HCT116 (cell line): ENCODE results near the gene E2F1. TPM values are rescaled to one million over a fixed set of nuclear protein-coding genes. Genes with fewer than 3 reads are reported as not detected.

Source experiments
- ATAC-seq: fragments of 200-7000 bp; cut with Tn5 transposase; 2 replicates; pipeline ENCODE4 v1.9.1; 2020; ENCODE audit warnings: mild to moderate bottlenecking, moderate library complexity
- BruUV-seq: library from RNA; stranded (reverse); fragments of 400-500 nt; replicated peaks from 2 replicates; lab custom pipeline; 2021; lab: Mats Ljungman, UMichigan
- CTCF ChIA-PET: fragments of 300-600 bp; sonication (Branson Sonifier 250); formaldehyde crosslinking; loops from one replicate; lab custom pipeline; 2021; ENCODE audit warnings: antibody characterized with exemption; lab: Charles Lee
- POLR2A ChIA-PET: fragments of 300-600, 350-600 bp; sonication (Branson Sonifier 250); formaldehyde crosslinking; loops from one replicate; lab custom pipeline; 2021; ENCODE audit warnings: antibody characterized with exemption; lab: Charles Lee
- RAD21 ChIA-PET, 2 experiments: fragments of 300-600 bp; sonication (Branson Sonifier 250); formaldehyde crosslinking; loops; one replicate each; lab custom pipeline; 2023; ENCODE audit warnings: low total read pairs in 2 of 2; ENCODE audit not compliant: uncharacterized antibody in 2 of 2, unreplicated experiment in 2 of 2, low non-redundant PET in 1 of 2; lab: Charles Lee
- DNase-seq: peaks from one replicate; pipeline ENCODE4 v3.0.0-alpha.2; 2010; ENCODE audit warnings: low read depth, low spot score
- H2AFZ ChIP-seq: fragments of 200-600 bp; shearing (Covaris generic), sonication (generic); 2 replicates; pipeline ENCODE4 v1.6.1; 2017; ENCODE audit warnings: low read depth, mixed run types, mixed read lengths, antibody characterized with exemption, low read length; ENCODE audit not compliant: poor library complexity, severe bottlenecking
- H3K27ac ChIP-seq: 2 replicates; pipeline ENCODE4 v1.5.1; 2012; ENCODE audit warnings: low read depth, low read length
- H3K27me3 ChIP-seq: fragments of 200-600 bp; sonication (generic); 2 replicates; pipeline ENCODE4 v1.6.1; 2016; ENCODE audit warnings: mixed run types, low read length, mixed read lengths; ENCODE audit not compliant: insufficient read depth
- H3K36me3 ChIP-seq, 2 experiments: fragments of 200-500 bp in 1 of 2; fragments of 200-600 bp in 1 of 2; sonication (Bioruptor generic) in 1 of 2; sonication (generic) in 1 of 2; 2 replicates each; pipeline versions ENCODE4 v1.5.1 to v1.6.1; 2014 to 2016; ENCODE audit warnings: low read length in 2 of 2, inconsistent platforms in 1 of 2, mixed read lengths in 1 of 2, mixed run types in 1 of 2; ENCODE audit not compliant: insufficient read depth in 2 of 2, control insufficient read depth in 1 of 2
- H3K4me1 ChIP-seq, 2 experiments: fragments of 200-600 bp in 1 of 2; sonication (generic) in 1 of 2; 2 replicates each; pipeline versions ENCODE4 v1.5.1 to v1.6.1; 2012 to 2017; ENCODE audit warnings: low read length in 2 of 2, inconsistent platforms in 1 of 2, mild to moderate bottlenecking in 1 of 2, mixed read lengths in 1 of 2, mixed run types in 1 of 2, moderate library complexity in 1 of 2; ENCODE audit not compliant: insufficient read depth in 2 of 2, control insufficient read depth in 1 of 2
- H3K4me2 ChIP-seq: fragments of 200-600 bp; sonication (generic); 2 replicates; pipeline ENCODE4 v1.6.1; 2017; ENCODE audit warnings: mixed run types, low read length, mixed read lengths
- H3K4me3 ChIP-seq, 2 experiments: fragments of 200-600 bp in 1 of 2; sonication (generic) in 1 of 2; replicated peaks in 1 of 2; 2 replicates each; pipeline ENCODE4 v1.5.1; 2011 to 2016; ENCODE audit warnings: low read length in 2 of 2, control low read depth in 1 of 2, low read depth in 1 of 2, mild to moderate bottlenecking in 1 of 2, mixed read lengths in 1 of 2, mixed run types in 1 of 2
- H3K79me2 ChIP-seq: fragments of 200-600 bp; sonication (generic); 2 replicates; pipeline ENCODE4 v1.6.1; 2017; ENCODE audit warnings: mild to moderate bottlenecking, mixed run types, low read length, moderate library complexity, mixed read lengths; ENCODE audit not compliant: insufficient read depth
- H3K9ac ChIP-seq: fragments of 200-600 bp; sonication (generic); 2 replicates; pipeline ENCODE4 v1.6.1; 2016; ENCODE audit warnings: low read length, mixed read lengths
- H3K9me2 ChIP-seq: fragments of 200-600 bp; sonication (generic), shearing (Covaris generic); 2 replicates; pipeline ENCODE4 v1.6.1; 2017; ENCODE audit warnings: mixed run types, mild to moderate bottlenecking, moderate library complexity; ENCODE audit not compliant: insufficient read depth
- H3K9me3 ChIP-seq, 2 experiments: fragments of 200-500 bp in 1 of 2; fragments of 200-600 bp in 1 of 2; sonication (Bioruptor generic) in 1 of 2; sonication (generic) in 1 of 2; 2 replicates each; pipeline ENCODE4 v1.6.1; 2014 to 2017; ENCODE audit warnings: low read length in 2 of 2, mixed read lengths in 2 of 2, inconsistent platforms in 1 of 2, low read depth in 1 of 2, mild to moderate bottlenecking in 1 of 2, mixed run types in 1 of 2, moderate library complexity in 1 of 2; ENCODE audit not compliant: control insufficient read depth in 1 of 2, insufficient read depth in 1 of 2
- H4K20me1 ChIP-seq: fragments of 200-600 bp; sonication (generic), shearing (Covaris generic); 2 replicates; pipeline ENCODE4 v1.6.1; 2017; ENCODE audit warnings: mixed run types, mild to moderate bottlenecking, moderate library complexity; ENCODE audit not compliant: insufficient read depth
- ATF3 ChIP-seq: IDR thresholded peaks from 2 replicates; pipeline ENCODE4 v1.6.1; 2012
- CBX3 ChIP-seq: IDR thresholded peaks from 2 replicates; pipeline ENCODE4 v1.6.1; 2012; ENCODE audit warnings: low read depth
- CEBPB ChIP-seq: IDR thresholded peaks from 2 replicates; pipeline ENCODE4 v1.6.1; 2012; ENCODE audit warnings: low read depth
- EGR1 ChIP-seq: IDR thresholded peaks from 2 replicates; pipeline ENCODE4 v1.6.1; 2012; ENCODE audit warnings: low read depth
- ELF1 ChIP-seq: IDR thresholded peaks from 2 replicates; pipeline ENCODE4 v1.6.1; 2012; ENCODE audit warnings: low read depth, borderline replicate concordance
- EZH2 ChIP-seq: fragments of 200-600 bp; sonication (generic); IDR thresholded peaks from 2 replicates; pipeline ENCODE4 v1.6.1; 2017; ENCODE audit warnings: antibody characterized with exemption, mixed run types
- EZH2phosphoT487 ChIP-seq: fragments of 200-600 bp; IDR thresholded peaks from 2 replicates; pipeline ENCODE4 v1.6.1; 2018; ENCODE audit warnings: antibody characterized with exemption, borderline replicate concordance
- JUND ChIP-seq: IDR thresholded peaks from 2 replicates; pipeline ENCODE4 v1.6.1; 2012
- MAX ChIP-seq: IDR thresholded peaks from 2 replicates; pipeline ENCODE4 v1.6.1; 2012
- POLR2A ChIP-seq: IDR thresholded peaks from 2 replicates; pipeline ENCODE4 v1.7.0; 2011; ENCODE audit warnings: borderline replicate concordance; ENCODE audit not compliant: insufficient read depth, insufficient read length; ENCODE audit errors: extremely low read depth
- RAD21 ChIP-seq: IDR thresholded peaks from 2 replicates; pipeline ENCODE4 v1.6.1; 2012; ENCODE audit warnings: low read depth, mild to moderate bottlenecking
- REST ChIP-seq: IDR thresholded peaks from 2 replicates; pipeline ENCODE4 v1.6.1; 2012; ENCODE audit warnings: low read depth
- SIN3A ChIP-seq: IDR thresholded peaks from 2 replicates; pipeline ENCODE4 v1.6.1; 2012; ENCODE audit warnings: low read depth
- YY1 ChIP-seq: IDR thresholded peaks from 2 replicates; pipeline ENCODE4 v1.6.1; 2011; ENCODE audit warnings: low read length, low read depth, moderate library complexity, mild to moderate bottlenecking; ENCODE audit not compliant: insufficient replicate concordance; ENCODE audit errors: extremely low read depth
- ZBTB33 ChIP-seq: IDR thresholded peaks from 2 replicates; pipeline ENCODE4 v1.6.1; 2011; ENCODE audit warnings: mild to moderate bottlenecking, low read length, moderate library complexity; ENCODE audit not compliant: insufficient replicate concordance; ENCODE audit errors: extremely low read depth
- ZNF274 ChIP-seq: fragments of 200-500 bp; sonication (Bioruptor generic); IDR thresholded peaks from 2 replicates; pipeline ENCODE4 v1.6.1; 2014; ENCODE audit warnings: mild to moderate bottlenecking, low read depth, low read length, inconsistent platforms
- intact Hi-C: fragments of 100-400 bp; cut with micrococcal nuclease; formaldehyde crosslinking; loops from 2 replicates; pipeline ENCODE4 v1.10.0; 2022
- total RNA-seq: library from RNA; stranded (reverse); gene quantifications from one replicate; pipeline ENCODE4 v1.2.1, GENCODE V29; 2021; ENCODE audit not compliant: unreplicated experiment

Gene E2F1
- total RNA-seq, 1 experiment from 2014 or later: 30.9 TPM

- ATAC-seq: no peak
- H3K9me2 ChIP-seq: no peaks in the 10 kb centered on the region
- H3K9ac ChIP-seq: no peak overlapping the region
- no peak for DNase-seq
- ChIA-PET POLR2A (no interaction called here), CTCF (no interaction called here), RAD21 (no interaction called here)
- H3K4me1 ChIP-seq: peaks cover 0 to 21% of the 10 kb centered on the region in 2 experiments; a peak in 2 of 4 replicates
- no peak overlapping the region for H3K27ac ChIP-seq
- H2AFZ ChIP-seq: no peak overlapping the region
- no peak overlapping the region for H3K4me2 ChIP-seq
- H4K20me1 ChIP-seq: no peaks in the 10 kb centered on the region
- H3K36me3 ChIP-seq: peaks cover 0 to 3% of the 10 kb centered on the region in 2 experiments; a peak in 1 of 4 replicates
- intact Hi-C loops: loop anchor here (10.0 kb wide), 1 partner anchor 466 kb away; no protein-coding TSS in a partner anchor
- BruUV-seq: no TSS peak
- H3K4me3 ChIP-seq: no peak overlapping the region
- H3K79me2 ChIP-seq: peaks cover 6% of the 10 kb centered on the region; the same call in 1 of the 2 replicates
- H3K27me3 ChIP-seq: no peaks in the 10 kb centered on the region
- no peak for TF ChIP-seq EZH2phosphoT487
- no peak for TF ChIP-seq ATF3
- TF ChIP-seq POLR2A: no peak
- TF ChIP-seq ZBTB33: no peak
- no peak for TF ChIP-seq RAD21
- no peak for TF ChIP-seq MAX
- TF ChIP-seq YY1: no peak
- TF ChIP-seq ZNF274: no peak
- TF ChIP-seq SIN3A: no peak
- TF ChIP-seq ELF1: no peak
- TF ChIP-seq CBX3: no peak
- no peak for TF ChIP-seq CEBPB
- no peak for TF ChIP-seq EGR1
- no peak for TF ChIP-seq REST
- no peak for TF ChIP-seq EZH2
- TF ChIP-seq JUND: no peak
- H3K9me3 ChIP-seq: no peaks in the 10 kb centered on the region
Measured at GRCh38 chr20:33658929-33659328, 27.3 kb downstream of the E2F1 start.
